Stimulated activated CD4-positive, alpha-beta T cell treated with anti-CD3 and anti-CD28 coated beads, Interleukin-1b, Interleukin-23, amount 100 ng/mL, for 1 hour (primary cell): Measurements from ENCODE around the gene SLC46A3.
"Not testable (repeated sequence)": the region's sequence is repeated elsewhere in the genome, so short reads cannot be mapped to it uniquely, and the experiment has no call there.

ENCODE experiments used
- DNase-seq, 2 donors: peaks; one replicate each; pipeline ENCODE4 v3.0.0-alpha.2; 2020; ENCODE audit warnings: low read depth in 2 of 2

The SLC46A3 gene

DNA sequence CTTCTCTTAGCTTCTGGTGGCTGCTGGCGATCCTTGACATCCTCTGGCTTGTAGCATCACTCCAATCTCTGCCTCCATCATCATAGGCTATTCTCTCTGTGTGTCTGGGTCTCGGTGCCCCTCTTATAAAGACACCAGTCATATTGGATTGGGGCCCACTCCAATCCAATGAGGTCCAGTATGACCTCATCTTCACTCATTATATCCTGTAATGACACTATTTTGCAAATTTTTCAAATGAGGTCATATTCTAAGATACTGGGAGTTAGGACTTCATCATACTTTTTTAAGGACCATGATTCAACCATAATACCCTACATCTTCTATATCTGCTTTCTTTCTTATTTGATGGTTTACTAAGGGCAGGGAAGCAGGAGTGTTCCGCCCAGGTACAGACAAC is 12.0 kb upstream of the SLC46A3 start:
- DNase-seq: no peak

DNA sequence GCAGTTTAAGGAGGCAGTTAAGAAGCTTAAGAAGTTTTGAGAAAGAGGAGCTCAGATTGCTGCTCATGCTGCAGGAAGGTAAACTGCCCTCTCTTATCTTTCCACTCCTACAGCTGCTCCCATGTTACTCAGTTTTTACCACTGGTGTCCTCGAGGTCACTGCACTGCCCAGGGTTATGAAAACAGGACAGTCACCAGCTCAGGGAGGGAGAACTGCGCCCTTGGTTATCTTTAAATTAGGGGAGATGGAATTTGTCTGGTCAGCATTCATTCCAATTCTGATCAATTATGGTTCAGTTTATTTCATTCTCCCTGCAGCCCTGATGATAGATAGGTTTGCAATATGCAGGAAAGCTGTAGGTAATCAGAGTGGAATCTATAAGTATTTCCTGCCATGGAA is 10.8 kb upstream of the SLC46A3 start:
- no peak for DNase-seq

DNA sequence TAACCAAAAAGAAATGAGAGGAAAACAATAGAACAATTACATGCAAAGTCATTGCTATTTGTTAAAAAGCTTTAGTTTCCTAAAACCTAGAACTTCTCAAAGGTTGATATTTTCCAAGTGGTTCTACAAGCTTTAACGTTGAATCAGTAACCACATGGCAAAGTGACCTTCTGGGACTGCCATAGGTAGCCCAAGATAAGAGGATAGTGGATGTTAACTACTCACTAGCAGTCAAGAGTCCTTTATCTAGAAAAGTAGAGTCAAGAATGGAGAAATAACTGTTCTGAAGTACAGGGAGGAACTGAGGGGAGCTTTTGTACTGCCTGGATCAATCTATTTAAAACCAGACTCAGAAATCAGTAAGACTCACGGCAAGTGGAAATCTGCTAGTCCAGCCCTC is 9.9 kb upstream of the SLC46A3 start:
- DNase-seq: no peak

- DNase-seq: no peak
These were observed 6.4 kb upstream of the SLC46A3 start for GRCh38 chr13:28725046-28725610.

GRCh38 chr13:28723806-28724205 is 5.0 kb upstream of the SLC46A3 start:
- no peak for DNase-seq

- DNase-seq: no peak
These were observed 671 bp upstream of the SLC46A3 start for GRCh38 chr13:28719227-28720055.

DNA sequence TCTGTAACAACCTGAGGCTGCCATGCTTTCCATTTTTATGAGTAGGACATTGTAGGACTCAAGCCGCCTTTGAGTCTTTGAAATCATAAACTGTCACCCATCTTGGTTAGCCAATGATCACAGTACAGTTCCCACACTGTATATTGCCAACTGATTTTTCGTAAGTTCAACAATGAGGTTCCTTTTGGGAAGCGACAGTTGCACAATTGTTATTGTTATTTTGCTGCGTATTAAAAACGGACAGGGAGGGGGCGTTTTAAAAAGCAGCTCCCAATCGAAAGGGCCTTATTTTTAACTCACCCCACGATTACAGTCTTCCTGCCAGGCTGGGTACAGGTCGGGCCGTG is 601 bp downstream of the SLC46A3 start:
- no peak for DNase-seq

GRCh38 chr13:28717170-28717569 is 1.6 kb downstream of the SLC46A3 start:
- DNase-seq: no peak

GRCh38 chr13:28716511-28716910 is 2.3 kb downstream of the SLC46A3 start:
- no peak for DNase-seq

DNA sequence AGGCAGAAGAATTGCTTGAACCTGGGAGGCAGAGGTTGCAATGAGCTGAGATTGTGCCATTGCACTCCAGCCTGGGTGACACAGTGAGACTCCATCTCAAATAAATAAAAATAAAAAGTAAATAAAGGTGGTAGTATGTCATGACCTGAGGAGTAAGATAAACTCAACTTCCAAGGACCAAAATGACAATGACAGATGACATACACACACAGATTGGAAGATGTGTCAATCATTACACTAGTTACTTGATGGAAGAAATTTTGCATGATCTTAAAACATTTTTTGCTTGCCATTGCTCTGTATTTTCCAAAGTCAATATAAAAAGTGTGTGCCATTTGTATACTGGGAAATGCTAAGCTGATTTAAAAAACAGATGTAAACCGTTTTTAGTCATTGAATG is 4.1 kb downstream of the SLC46A3 start:
- DNase-seq: no peak

DNA sequence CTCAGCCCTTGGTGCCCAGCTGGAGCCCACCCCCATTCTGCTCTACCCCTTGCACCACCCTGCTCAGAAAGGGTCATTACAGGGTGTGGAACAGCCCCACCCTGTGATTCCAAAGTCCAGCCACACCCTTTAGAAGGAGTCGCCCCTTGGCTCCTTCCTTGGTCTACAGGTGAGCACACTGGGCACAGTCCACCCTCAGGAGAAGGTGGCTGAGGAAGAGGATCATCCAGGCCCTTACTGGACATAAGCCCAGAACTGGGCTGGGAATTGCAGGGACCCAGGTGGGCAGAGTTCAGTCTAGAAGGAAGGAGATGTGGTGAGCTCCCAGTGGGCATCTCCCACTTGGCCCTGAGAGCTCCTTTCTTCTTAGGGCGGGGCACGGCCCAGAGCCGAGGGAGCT is 8.6 kb downstream of the SLC46A3 start:
- DNase-seq: no peak

DNA sequence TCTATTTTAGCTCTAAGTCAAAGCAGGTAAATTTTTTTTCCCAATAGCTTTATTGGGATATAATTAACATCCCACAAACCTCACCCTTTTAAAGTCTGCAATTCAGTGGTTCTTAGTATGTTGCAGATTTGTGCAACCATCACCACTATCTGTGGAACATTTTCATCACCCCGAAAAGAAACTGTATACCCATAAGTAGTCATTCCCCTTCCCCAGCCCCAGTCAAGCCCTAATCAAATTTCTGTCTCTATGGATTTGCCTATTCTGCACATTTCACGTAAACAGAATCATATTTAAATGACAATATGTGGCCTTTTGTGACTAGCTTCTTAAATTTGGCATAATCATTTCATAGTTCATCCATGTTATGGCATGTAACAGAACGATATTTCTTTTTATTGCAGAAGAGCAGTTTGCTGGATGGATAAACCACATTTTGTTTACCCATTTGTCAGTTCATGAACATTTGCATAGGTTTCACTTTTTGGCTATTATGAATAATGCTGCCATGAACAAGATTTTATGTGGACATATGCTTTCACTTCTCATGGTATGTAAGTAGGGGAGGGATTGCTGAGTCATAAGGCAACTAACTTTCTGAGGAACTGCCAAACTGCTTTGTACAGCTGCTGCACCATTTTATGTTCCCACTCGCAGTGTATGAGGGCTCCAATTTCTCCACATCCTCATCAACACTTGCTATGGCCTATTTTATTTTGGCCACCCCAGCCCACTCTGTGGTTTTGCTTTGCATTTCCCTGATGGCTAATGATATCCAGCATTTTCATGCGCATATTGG is 10.9 kb downstream of the SLC46A3 start:
- DNase-seq: no peak

DNA sequence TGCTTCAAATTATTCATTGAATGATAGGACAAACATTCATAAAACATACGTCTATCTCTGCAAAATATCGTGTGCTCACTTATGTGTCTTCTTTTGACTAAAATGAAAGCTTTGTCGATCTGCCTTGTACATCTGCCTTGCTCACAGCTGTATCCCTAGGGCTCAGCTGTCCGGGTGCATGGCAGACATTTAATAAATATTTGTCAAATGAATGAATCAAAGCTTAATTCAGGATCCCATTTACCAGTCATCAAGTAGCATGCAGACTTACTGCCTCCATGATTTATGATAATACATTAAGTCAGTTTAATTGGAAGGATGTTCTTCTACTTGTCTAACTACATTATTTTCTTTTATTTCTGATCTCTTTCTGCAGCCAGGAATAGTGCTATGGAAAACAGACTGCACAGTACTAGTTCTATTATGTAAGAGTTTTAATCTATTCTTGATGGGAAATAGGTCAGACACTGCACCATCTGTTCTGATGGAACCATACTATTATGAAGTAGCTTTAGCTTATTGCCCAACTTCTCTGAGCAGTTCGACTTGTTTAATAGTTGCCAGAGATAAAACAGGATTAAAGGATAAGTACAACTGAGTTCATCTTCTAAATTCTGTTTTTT is 13.2 kb downstream of the SLC46A3 start:
- no peak for DNase-seq

GRCh38 chr13:28704919-28705318 is 13.9 kb downstream of the SLC46A3 start:
- DNase-seq: no peak

DNA sequence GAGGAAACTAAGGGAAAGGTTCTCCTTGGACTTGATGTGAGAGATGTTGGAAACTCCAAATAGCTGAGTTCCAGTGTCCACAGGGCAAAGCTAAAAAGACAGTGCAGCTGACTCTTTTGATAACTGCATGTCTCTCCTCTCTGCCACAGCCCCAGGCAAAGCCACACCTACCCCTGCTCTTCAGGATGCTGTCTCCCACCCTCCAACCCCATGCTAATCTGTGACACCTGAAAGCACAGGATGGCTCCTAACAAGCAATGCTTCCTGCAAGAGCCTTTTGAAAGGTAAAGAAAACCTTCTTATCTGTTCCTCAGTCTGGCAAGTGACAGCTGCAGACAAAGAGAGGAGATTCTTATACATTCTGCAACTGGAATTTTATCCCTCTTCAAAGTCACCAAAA is 14.5 kb downstream of the SLC46A3 start:
- DNase-seq: no peak

DNA sequence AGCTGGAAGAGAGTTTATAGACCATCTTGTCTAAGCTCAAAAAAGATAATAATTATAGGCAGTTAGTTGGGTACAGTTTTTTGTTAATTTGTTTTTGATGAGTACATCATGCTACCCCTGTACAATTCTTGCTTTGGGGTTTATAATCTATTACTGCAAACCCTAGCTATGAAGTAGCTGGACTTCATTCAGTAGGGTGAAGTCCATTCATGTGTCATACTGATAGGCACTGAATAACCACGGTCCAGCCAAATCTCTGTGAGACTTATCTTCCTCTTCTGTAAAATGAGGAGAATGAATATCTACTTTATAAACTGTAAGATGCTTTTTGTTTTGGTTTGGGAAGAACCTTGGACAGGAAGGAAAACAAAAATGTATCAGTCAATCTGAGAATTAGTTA is 19.5 kb downstream of the SLC46A3 start:
- no peak for DNase-seq

DNA sequence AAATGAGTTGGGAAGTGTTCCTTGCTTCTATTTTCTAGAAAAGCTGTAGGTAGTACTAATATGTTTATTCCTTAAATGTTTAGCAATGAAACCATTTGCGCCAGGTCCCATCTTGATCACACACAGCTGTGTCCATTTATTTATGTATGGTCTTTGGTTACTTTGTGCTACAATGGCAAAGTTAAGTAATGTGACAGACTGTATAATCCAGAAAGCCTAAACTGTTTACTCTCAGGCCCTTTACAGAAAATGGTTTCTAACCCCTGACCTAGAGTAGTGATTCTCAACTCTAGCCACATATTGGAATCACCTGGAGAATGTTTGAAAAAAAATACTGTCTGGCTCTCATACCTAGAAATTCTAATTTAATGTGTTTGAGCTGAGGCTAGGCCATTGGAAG is 21.3 kb downstream of the SLC46A3 start:
- no peak for DNase-seq

- DNase-seq: not testable (repeated sequence)
These were observed 24.9 kb downstream of the SLC46A3 start for GRCh38 chr13:28693605-28694491.

GRCh38 chr13:28685892-28686291 is 32.9 kb downstream of the SLC46A3 start:
- no peak for DNase-seq

- no peak for DNase-seq
These were observed 33.7 kb downstream of the SLC46A3 start for GRCh38 chr13:28685114-28685513.

DNA sequence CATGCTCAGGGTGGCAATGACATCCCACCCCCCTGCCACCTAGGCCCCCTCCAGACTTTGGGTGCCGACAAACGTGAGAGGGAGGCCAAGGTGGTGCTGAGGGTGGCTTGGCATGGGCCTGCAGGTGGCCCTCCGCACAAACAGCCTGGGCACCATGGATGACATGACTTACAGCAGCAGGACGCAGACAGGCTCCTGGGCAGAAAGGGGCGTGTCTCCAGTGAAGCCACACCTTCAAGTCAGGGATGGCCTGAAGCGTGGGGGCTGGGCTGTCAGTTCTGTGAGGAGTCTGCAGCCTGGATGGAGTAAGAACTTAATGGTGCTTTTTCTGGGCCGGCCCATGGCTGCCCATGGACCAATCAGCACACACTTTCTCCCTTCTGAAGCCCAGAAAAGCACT is 34.5 kb downstream of the SLC46A3 start:
- no peak for DNase-seq
